Fibroblast of pulmonary artery (primary cell): Measurements from ENCODE around the gene AQP1.

Experiments
- DNase-seq: peaks from one replicate; pipeline ENCODE4 v3.0.0-alpha.2; 2010; ENCODE audit warnings: low read depth
- H3K4me3 ChIP-seq: replicated peaks from 2 replicates; pipeline ENCODE4 v1.5.1; 2011; ENCODE audit warnings: low read depth, mild to moderate bottlenecking, control low read depth, low read length, moderate library complexity
- CTCF ChIP-seq: IDR thresholded peaks from 2 replicates; pipeline ENCODE4 v1.5.1; 2011; ENCODE audit warnings: mild to moderate bottlenecking, control low read depth, low read length, inconsistent platforms; ENCODE audit errors: missing control alignments

AQP1 gene

GRCh38 chr7:30927559-30927958, 15.9 kb downstream of the AQP1 start:
- H3K4me3 ChIP-seq = no peak overlapping the region
- no peak for DNase-seq
- TF ChIP-seq CTCF = no peak

GRCh38 chr7:30928254-30928872, 16.7 kb downstream of the AQP1 start:
- H3K4me3 ChIP-seq = no peak overlapping the region
- DNase-seq = no peak

GRCh38 chr7:30929686-30930085, 18.0 kb downstream of the AQP1 start:
- H3K4me3 ChIP-seq = no peak overlapping the region
- no peak for DNase-seq
- no peak for TF ChIP-seq CTCF

More at GRCh38 chr7:30928254-30928872, 16.7 kb downstream of the AQP1 start:
- no peak for TF ChIP-seq CTCF

GRCh38 chr7:30930621-30931020, 19.0 kb downstream of the AQP1 start:
- H3K4me3 ChIP-seq = no peak overlapping the region
- peak; percentile 18 for DNase-seq
- TF ChIP-seq CTCF = no peak

GRCh38 chr7:30931161-30931928, 19.7 kb downstream of the AQP1 start:
- no peak overlapping the region for H3K4me3 ChIP-seq
- peak; percentile 69 for DNase-seq
- no peak for TF ChIP-seq CTCF

GRCh38 chr7:30931929-30932540, 20.4 kb downstream of the AQP1 start:
- no peak for DNase-seq
- H3K4me3 ChIP-seq = no peak overlapping the region
- no peak for TF ChIP-seq CTCF
